DMS114 treated with DMSO at 0.1 percent for 48 hours (cell line): ENCODE results near the gene TSKU.

Source experiments
- DNase-seq: peaks from one replicate; lab custom pipeline; 2025; ENCODE audit not compliant: unreplicated experiment; lab: John Stamatoyannopoulos, UW

TSKU gene

GRCh38 chr11:76844511-76844910, 61.4 kb downstream of the TSKU start:
- no peak for DNase-seq

GRCh38 chr11:76845069-76845468, 61.9 kb downstream of the TSKU start:
- DNase-seq, result no peak

- DNase-seq, result no peak
These were observed 63.3 kb downstream of the TSKU start for GRCh38 chr11:76846441-76846840.
